OCI-LY3 (cell line): ENCODE data around the gene KRT84.

Source experiments
- EZH2phosphoT487 ChIP-seq: fragments of 200-600 bp; shearing (Covaris generic); IDR thresholded peaks from 2 replicates; pipeline ENCODE4 v1.6.1; 2018; ENCODE audit warnings: antibody characterized with exemption, mixed run types, low read depth
- TF ChIP-seq, protein P1 (sequence below): fragments of 200-600, 300-600 bp; sonication (generic); IDR thresholded peaks from 2 replicates; pipeline ENCODE4 v1.5.1; 2014; ENCODE audit warnings: antibody characterized with exemption, low read length, low read depth

DNA sequence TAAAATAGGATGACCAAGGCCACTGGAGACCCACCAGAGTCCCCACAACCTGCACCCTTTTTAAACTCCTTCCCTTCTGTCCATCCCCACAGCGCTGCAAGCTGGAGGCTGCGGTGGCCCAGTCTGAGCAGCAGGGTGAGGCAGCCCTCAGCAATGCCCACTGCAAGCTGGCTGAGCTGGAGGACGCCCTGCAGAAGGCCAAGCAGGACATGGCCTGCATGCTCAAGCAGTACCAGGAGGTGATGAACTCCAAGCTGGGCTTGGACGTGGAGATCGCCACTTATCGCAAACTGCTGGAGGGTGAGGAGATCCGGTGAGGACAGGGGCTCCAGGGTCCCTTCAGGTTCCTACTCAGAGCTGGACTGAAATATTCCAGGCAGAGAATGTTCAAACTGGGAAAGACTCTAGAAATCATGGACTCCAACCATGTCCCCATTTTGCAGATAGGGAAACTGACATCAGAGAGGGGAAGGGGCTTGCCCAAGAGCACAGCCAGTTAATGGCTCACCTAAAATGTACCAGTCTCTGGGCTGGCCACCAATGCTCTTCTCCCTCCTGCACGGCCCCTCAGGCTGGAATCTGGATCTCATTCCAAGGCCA is 35.3 kb downstream of the KRT84 start:
- TF ChIP-seq, protein P1, sequence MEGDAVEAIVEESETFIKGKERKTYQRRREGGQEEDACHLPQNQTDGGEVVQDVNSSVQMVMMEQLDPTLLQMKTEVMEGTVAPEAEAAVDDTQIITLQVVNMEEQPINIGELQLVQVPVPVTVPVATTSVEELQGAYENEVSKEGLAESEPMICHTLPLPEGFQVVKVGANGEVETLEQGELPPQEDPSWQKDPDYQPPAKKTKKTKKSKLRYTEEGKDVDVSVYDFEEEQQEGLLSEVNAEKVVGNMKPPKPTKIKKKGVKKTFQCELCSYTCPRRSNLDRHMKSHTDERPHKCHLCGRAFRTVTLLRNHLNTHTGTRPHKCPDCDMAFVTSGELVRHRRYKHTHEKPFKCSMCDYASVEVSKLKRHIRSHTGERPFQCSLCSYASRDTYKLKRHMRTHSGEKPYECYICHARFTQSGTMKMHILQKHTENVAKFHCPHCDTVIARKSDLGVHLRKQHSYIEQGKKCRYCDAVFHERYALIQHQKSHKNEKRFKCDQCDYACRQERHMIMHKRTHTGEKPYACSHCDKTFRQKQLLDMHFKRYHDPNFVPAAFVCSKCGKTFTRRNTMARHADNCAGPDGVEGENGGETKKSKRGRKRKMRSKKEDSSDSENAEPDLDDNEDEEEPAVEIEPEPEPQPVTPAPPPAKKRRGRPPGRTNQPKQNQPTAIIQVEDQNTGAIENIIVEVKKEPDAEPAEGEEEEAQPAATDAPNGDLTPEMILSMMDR, result no peak
- no peak for TF ChIP-seq EZH2phosphoT487
